ENCODE measurements around the gene FTL. TPM values are rescaled to one million over a fixed set of nuclear protein-coding genes. Genes with fewer than 3 reads are reported as not detected.

The FTL gene
- total and polyA plus RNA-seq, 2 experiments from 2014 or later = 8,878 to 15,987 TPM

DNA sequence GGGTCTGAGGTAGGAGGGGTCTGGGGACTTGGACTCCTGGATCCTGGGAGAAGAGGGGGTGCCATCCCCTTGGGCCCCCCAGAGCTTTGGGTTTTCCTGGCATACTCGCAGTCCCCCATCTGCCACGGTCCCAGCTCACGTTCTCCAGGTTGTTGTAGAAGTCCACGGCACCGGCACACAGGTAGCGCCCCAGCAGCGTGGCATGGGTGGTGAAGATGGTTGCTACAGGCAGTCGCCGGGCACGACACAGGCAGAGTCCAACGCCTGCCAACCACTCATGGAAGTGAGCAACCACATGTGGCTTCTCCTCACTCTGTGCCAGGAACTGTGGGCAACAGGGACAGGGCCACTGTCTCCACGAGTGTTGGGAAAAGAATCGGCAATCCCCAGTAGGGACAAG is 20.6 kb downstream of the FTL start:
- 100% methylated on average over 11 of the region's 13 CpGs for WGBS (ENCODE audit: low lambda C conversion rate, missing lambda C conversion rate)
- TF ChIP-seq EZH2 (IDR thresholded peaks at IDR 0.05; ENCODE audit: borderline replicate concordance) (no peak), CTCF (IDR thresholded peaks at IDR 0.05; ENCODE audit: poor library complexity) (no peak), EZH2phosphoT487 (IDR thresholded peaks at IDR 0.05; ENCODE audit: low read depth, severe bottlenecking, unreplicated experiment) (no peak)
- H3K36me3 ChIP-seq (replicated peaks; ENCODE audit: insufficient read depth, low read depth) = no peaks in the 10 kb centered on the region
- H3K27ac ChIP-seq = no peak overlapping the region
- H3K9me2 ChIP-seq (replicated peaks; ENCODE audit: insufficient read depth) = no peaks in the 10 kb centered on the region
- H3K4me1 ChIP-seq (ENCODE audit: insufficient read depth) = no peaks in the 10 kb centered on the region
- H3K79me2 ChIP-seq = peaks cover 11% of the 10 kb centered on the region
- H4K20me1 ChIP-seq (ENCODE audit: insufficient read depth, poor library complexity, severe bottlenecking) = no peaks in the 10 kb centered on the region
- H2AFZ ChIP-seq = no peak overlapping the region
- no peaks in the 10 kb centered on the region for H3K27me3 ChIP-seq
- no peak for DNase-seq (ENCODE audit: low spot score)
- no peak overlapping the region for H3K4me3 ChIP-seq
- no peak overlapping the region for H3K4me2 ChIP-seq
- no peaks in the 10 kb centered on the region for H3K9me3 ChIP-seq (ENCODE audit: low read depth)

DNA sequence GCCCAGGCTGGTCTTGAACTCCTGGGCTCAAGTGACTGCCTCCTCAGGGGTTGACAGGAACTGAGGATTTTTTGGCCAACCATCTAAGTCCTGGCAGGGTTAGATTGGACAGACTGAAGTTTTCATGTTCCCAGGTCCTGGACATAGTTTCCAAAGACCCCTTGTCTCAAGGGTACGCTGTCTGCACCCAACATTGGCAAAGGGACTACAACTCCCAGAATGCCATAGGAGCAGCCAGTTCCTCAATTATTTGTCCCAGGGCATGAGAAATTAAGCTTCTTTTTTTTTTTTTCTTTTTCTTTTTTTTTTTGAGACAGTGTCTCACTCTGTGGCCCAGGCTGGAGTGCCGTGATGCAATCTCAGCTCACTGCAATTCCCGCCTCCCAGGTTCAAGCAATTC is 21.1 kb downstream of the FTL start:
- WGBS (ENCODE audit: low lambda C conversion rate, missing lambda C conversion rate) = 94% methylated on average over 3 of the region's 3 CpGs
- Histone ChIP-seq H3K4me2 (no peak overlapping the region), H3K36me3 (replicated peaks; ENCODE audit: insufficient read depth, low read depth) (no peaks in the 10 kb centered on the region), H3K9me3 (ENCODE audit: low read depth) (no peaks in the 10 kb centered on the region), H3K79me2 (peaks cover 16% of the 10 kb centered on the region), H2AFZ (no peak overlapping the region), H3K27ac (no peak overlapping the region), H4K20me1 (ENCODE audit: insufficient read depth, poor library complexity, severe bottlenecking) (no peaks in the 10 kb centered on the region), H3K4me1 (ENCODE audit: insufficient read depth) (peaks cover 3% of the 10 kb centered on the region), H3K9me2 (replicated peaks; ENCODE audit: insufficient read depth) (no peaks in the 10 kb centered on the region), H3K4me3 (no peak overlapping the region), H3K27me3 (no peaks in the 10 kb centered on the region)
- no peak for TF ChIP-seq EZH2phosphoT487 (IDR thresholded peaks at IDR 0.05; ENCODE audit: low read depth, severe bottlenecking, unreplicated experiment)
- no peak for TF ChIP-seq EZH2 (IDR thresholded peaks at IDR 0.05; ENCODE audit: borderline replicate concordance)
- TF ChIP-seq CTCF (IDR thresholded peaks at IDR 0.05; ENCODE audit: poor library complexity) = no peak
- no peak for DNase-seq (ENCODE audit: low spot score)

- Histone ChIP-seq H2AFZ (no peak overlapping the region), H3K27ac (no peak overlapping the region), H3K79me2 (peaks cover 26% of the 10 kb centered on the region), H3K4me1 (ENCODE audit: insufficient read depth) (peaks cover 11% of the 10 kb centered on the region), H3K9me3 (ENCODE audit: low read depth) (no peaks in the 10 kb centered on the region), H3K4me2 (no peak overlapping the region), H4K20me1 (ENCODE audit: insufficient read depth, poor library complexity, severe bottlenecking) (peaks cover 4% of the 10 kb centered on the region), H3K4me3 (no peak overlapping the region), H3K9me2 (replicated peaks; ENCODE audit: insufficient read depth) (no peaks in the 10 kb centered on the region), H3K27me3 (no peaks in the 10 kb centered on the region), H3K36me3 (replicated peaks; ENCODE audit: insufficient read depth, low read depth) (no peaks in the 10 kb centered on the region)
- DNase-seq (ENCODE audit: low spot score) = no peak
- WGBS (ENCODE audit: low lambda C conversion rate, missing lambda C conversion rate) = 90% methylated on average over 7 of the region's 7 CpGs
- TF ChIP-seq CTCF (IDR thresholded peaks at IDR 0.05; ENCODE audit: poor library complexity) (no peak), EZH2phosphoT487 (IDR thresholded peaks at IDR 0.05; ENCODE audit: low read depth, severe bottlenecking, unreplicated experiment) (no peak), EZH2 (IDR thresholded peaks at IDR 0.05; ENCODE audit: borderline replicate concordance) (no peak)
These were observed 22.2 kb downstream of the FTL start for GRCh38 chr19:48987323-48987722.

- H3K27ac ChIP-seq = no peak overlapping the region
- no peak overlapping the region for H2AFZ ChIP-seq
- peaks cover 31% of the 10 kb centered on the region for H3K79me2 ChIP-seq
- DNase-seq (ENCODE audit: low spot score) = no peak
- peaks cover 4% of the 10 kb centered on the region for H4K20me1 ChIP-seq (ENCODE audit: insufficient read depth, poor library complexity, severe bottlenecking)
- no peak for TF ChIP-seq EZH2phosphoT487 (IDR thresholded peaks at IDR 0.05; ENCODE audit: low read depth, severe bottlenecking, unreplicated experiment)
- TF ChIP-seq EZH2 (IDR thresholded peaks at IDR 0.05; ENCODE audit: borderline replicate concordance) = no peak
- TF ChIP-seq CTCF (IDR thresholded peaks at IDR 0.05; ENCODE audit: poor library complexity) = no peak
- WGBS (ENCODE audit: low lambda C conversion rate, missing lambda C conversion rate) = 94% methylated on average over 7 of the region's 7 CpGs
- H3K27me3 ChIP-seq = no peaks in the 10 kb centered on the region
- H3K4me1 ChIP-seq (ENCODE audit: insufficient read depth) = peaks cover 11% of the 10 kb centered on the region
- no peak overlapping the region for H3K4me2 ChIP-seq
- no peak overlapping the region for H3K4me3 ChIP-seq
- no peaks in the 10 kb centered on the region for H3K9me3 ChIP-seq (ENCODE audit: low read depth)
- no peaks in the 10 kb centered on the region for H3K36me3 ChIP-seq (replicated peaks; ENCODE audit: insufficient read depth, low read depth)
- H3K9me2 ChIP-seq (replicated peaks; ENCODE audit: insufficient read depth) = no peaks in the 10 kb centered on the region
These were observed 23.2 kb downstream of the FTL start for GRCh38 chr19:48988286-48988685.
